GM12878 (cell line): ENCODE results near the gene KIF2A. TPM values are rescaled to one million over a fixed set of nuclear protein-coding genes. Genes with fewer than 3 reads are reported as not detected.

Experiments used
- ATAC-seq: fragments of 200-7000 bp; cut with Tn5 transposase; 3 replicates; pipeline ENCODE4 v1.9.1; 2020; ENCODE audit warnings: mild to moderate bottlenecking, moderate library complexity
- BruUV-seq: library from RNA; stranded (reverse); fragments of 400-500 nt; replicated peaks from 2 replicates; lab custom pipeline; 2021; lab: Mats Ljungman, UMichigan
- CTCF ChIA-PET: fragments of 300-600 bp; sonication (Branson Sonifier 250); formaldehyde crosslinking; extraction: SDS; loops from one replicate; lab custom pipeline; 2021; ENCODE audit warnings: inconsistent platforms; lab: Yijun Ruan, JAX
- POLR2A ChIA-PET: fragments of 350-600 bp; formaldehyde crosslinking; extraction: SDS; loops from one replicate; lab custom pipeline; 2021; ENCODE audit warnings: inconsistent platforms; lab: Charles Lee
- RAD21 ChIA-PET: fragments of 300-600 bp; sonication (Branson Sonifier 250); formaldehyde crosslinking; loops from one replicate; lab custom pipeline; 2023; ENCODE audit warnings: antibody characterized with exemption; ENCODE audit not compliant: unreplicated experiment; lab: Charles Lee
- SMC1A ChIA-PET: fragments of 300-600 bp; sonication (Branson Sonifier 250); formaldehyde crosslinking; loops from one replicate; lab custom pipeline; 2023; ENCODE audit not compliant: unreplicated experiment, uncharacterized antibody; lab: Charles Lee
- DNase-seq: peaks from one replicate; pipeline ENCODE4 v3.0.0-alpha.2; 2011; ENCODE audit warnings: low read depth, low spot score
- FAIRE-seq: peaks from 3 replicates; lab custom pipeline; 2011; peaks lifted over from hg19 to GRCh38; lab: Jason Lieb, UNC
- H2AFZ ChIP-seq: 2 replicates; pipeline ENCODE4 v1.6.0; 2011; ENCODE audit warnings: low read depth, low read length, control low read depth; ENCODE audit not compliant: control insufficient read depth
- H3K27ac ChIP-seq: 2 replicates; pipeline ENCODE4 v1.5.1; 2011; ENCODE audit warnings: control low read depth; ENCODE audit not compliant: control insufficient read depth, insufficient read depth
- H3K27me3 ChIP-seq, 2 experiments: replicated peaks in 1 of 2; 2 replicates each; pipeline versions ENCODE4 v1.6.0 to v1.6.1; 2011; ENCODE audit warnings: low read length in 1 of 2; ENCODE audit not compliant: control insufficient read depth in 2 of 2, insufficient read depth in 2 of 2
- H3K36me3 ChIP-seq, 2 experiments: 2 replicates each; pipeline ENCODE4 v1.5.1; 2011; ENCODE audit warnings: low read length in 1 of 2; ENCODE audit not compliant: control insufficient read depth in 2 of 2, insufficient read depth in 2 of 2
- H3K4me1 ChIP-seq: 2 replicates; pipeline ENCODE4 v1.6.1; 2011; ENCODE audit warnings: mild to moderate bottlenecking, low read length, moderate library complexity, mixed read lengths; ENCODE audit not compliant: control insufficient read depth, insufficient read depth
- H3K4me2 ChIP-seq: 2 replicates; pipeline ENCODE4 v1.6.0; 2011; ENCODE audit warnings: control low read depth; ENCODE audit not compliant: control insufficient read depth, insufficient read depth
- H3K4me3 ChIP-seq: fragments of 200-600 bp; sonication (generic); 2 replicates; pipeline ENCODE4 v1.5.1; 2016
- H3K79me2 ChIP-seq: 2 replicates; pipeline ENCODE4 v1.6.0; 2011; ENCODE audit warnings: low read length; ENCODE audit not compliant: control insufficient read depth, insufficient read depth
- H3K9ac ChIP-seq: 2 replicates; pipeline ENCODE4 v1.8.0; 2011; ENCODE audit warnings: low read length, control low read depth, mixed read lengths; ENCODE audit not compliant: control insufficient read depth, insufficient read depth
- H3K9me3 ChIP-seq: replicated peaks from 3 replicates; pipeline ENCODE4 v1.5.1; 2011; ENCODE audit warnings: mild to moderate bottlenecking, low read length; ENCODE audit not compliant: control insufficient read depth, insufficient read depth
- H4K20me1 ChIP-seq: 2 replicates; pipeline ENCODE4 v1.6.0; 2011; ENCODE audit not compliant: control insufficient read depth, insufficient read depth
- BACH1 ChIP-seq: fragments of 450-650 bp; IDR thresholded peaks from 2 replicates; pipeline ENCODE4 v1.6.1; 2017; ENCODE audit warnings: mild to moderate bottlenecking, borderline replicate concordance
- EP300 ChIP-seq, 2 experiments: fragments of 150-350 bp in 1 of 2; IDR thresholded peaks; 2 replicates each; pipeline ENCODE4 v1.6.1; 2011 to 2012; ENCODE audit warnings: low read depth in 2 of 2, low read length in 2 of 2, borderline replicate concordance in 1 of 2, improper control_type of control experiment in 1 of 2, inconsistent platforms in 1 of 2; ENCODE audit not compliant: control insufficient read depth in 1 of 2
- FOXM1 ChIP-seq: IDR thresholded peaks from 2 replicates; pipeline ENCODE4 v1.6.1; 2012; ENCODE audit warnings: low read depth, mild to moderate bottlenecking, inconsistent platforms, low read length, moderate library complexity
- GATAD2B ChIP-seq: fragments of 450-650 bp; conservative IDR thresholded peaks from 2 replicates; pipeline ENCODE4 v1.6.1; 2017; ENCODE audit warnings: low read depth, mild to moderate bottlenecking, moderate library complexity
- MEF2A ChIP-seq: IDR thresholded peaks from 2 replicates; pipeline ENCODE4 v1.6.1; 2011; ENCODE audit warnings: low read depth, mild to moderate bottlenecking, low read length, moderate library complexity; ENCODE audit not compliant: insufficient read depth
- MYC ChIP-seq: IDR thresholded peaks from 2 replicates; pipeline ENCODE4 v1.6.1; 2011; ENCODE audit warnings: mild to moderate bottlenecking, low read length, moderate library complexity, inconsistent platforms; ENCODE audit not compliant: insufficient read depth, insufficient replicate concordance, insufficient read length, severe bottlenecking
- NFXL1 ChIP-seq: fragments of 450-650 bp; IDR thresholded peaks from 2 replicates; pipeline ENCODE4 v1.6.1; 2017; ENCODE audit warnings: antibody characterized with exemption, mild to moderate bottlenecking, borderline replicate concordance
- RAD51 ChIP-seq: fragments of 450-650 bp; IDR thresholded peaks from 2 replicates; pipeline ENCODE4 v1.6.1; 2016; ENCODE audit warnings: moderate library complexity, mild to moderate bottlenecking, inconsistent platforms
- SIN3A ChIP-seq: IDR thresholded peaks from 2 replicates; pipeline ENCODE4 v1.6.1; 2012; ENCODE audit warnings: low read depth, low read length, improper control_type of control experiment
- TCF12 ChIP-seq: IDR thresholded peaks from 2 replicates; pipeline ENCODE4 v1.6.1; 2011; ENCODE audit warnings: low read depth, mild to moderate bottlenecking, low read length
- ZNF274 ChIP-seq: IDR thresholded peaks from one replicate; pipeline ENCODE4 v1.8.0; 2011; ENCODE audit not compliant: insufficient read length, insufficient read depth
- WGBS: methylation state at CpG from one replicate; pipeline ENCODE4 v1.1.6; 2016; ENCODE audit warnings: low lambda C conversion rate; ENCODE audit not compliant: insufficient replicate concordance, insufficient coverage; ENCODE audit errors: missing lambda C conversion rate; 5-methylcytosine and 5-hydroxymethylcytosine counted together
- in situ Hi-C: fragments of 300-500 bp; cut with MboI; formaldehyde crosslinking; loops from 9 replicates; pipeline ENCODE4 v1.14.3; 2018; ENCODE audit warnings: mixed read lengths
- intact Hi-C: fragments of 100-400 bp; cut with micrococcal nuclease; formaldehyde crosslinking; loops from one replicate; pipeline ENCODE4 v1.14.2; 2022; ENCODE audit not compliant: unreplicated experiment
- polyA plus RNA-seq, 11 experiments: library from polyadenylated mRNA; depleted of rRNA in 4 of 11; unstranded in 6 of 11; stranded (reverse) in 5 of 11; fragments of >200 nt; fragmentation: Nextera tagmentation in 4 of 11; fragmentation: Illumina TruSeq in 1 of 11; extraction: Ambion mirVana in 4 of 11; extraction: Trizol in 1 of 11; gene quantifications; 1 replicate in 1 of 11; 2 replicates in 10 of 11; pipeline versions ENCODE4 v1.2.1 to v1.2.3, GENCODE V29; 2011 to 2016; ENCODE audit warnings: inconsistent platforms in 2 of 11, missing spikeins in 2 of 11, low read depth in 1 of 11
- total RNA-seq, 4 experiments: library from RNA; depleted of rRNA in 3 of 4; stranded (reverse); fragments of >200 nt in 3 of 4; fragmentation: Illumina TruSeq in 1 of 4; extraction: Trizol in 1 of 4; gene quantifications; 2 replicates each; pipeline versions ENCODE4 v1.2.1 to v1.2.3, GENCODE V29; 2013 to 2021
- TF ChIP-seq, protein P1 (sequence below): fragments of 450-650 bp; IDR thresholded peaks from 2 replicates; pipeline ENCODE4 v1.6.1; 2016; ENCODE audit warnings: mild to moderate bottlenecking
- TF ChIP-seq, protein P2 (sequence below): fragments of 450-650 bp; formaldehyde crosslinking; IDR thresholded peaks from 2 replicates; pipeline ENCODE4 v1.5.0; 2022; ENCODE audit warnings: mild to moderate bottlenecking, missing genetic modification characterization
- TF ChIP-seq, protein P3 (sequence below): IDR thresholded peaks from 2 replicates; pipeline ENCODE4 v1.6.1; 2012; ENCODE audit warnings: low read depth, low read length, improper control_type of control experiment
- TF ChIP-seq, protein P4 (sequence below): IDR thresholded peaks from 2 replicates; pipeline ENCODE4 v1.6.1; 2012; ENCODE audit warnings: low read length, inconsistent platforms

The KIF2A gene
- total and polyA plus RNA-seq, 10 of the 15 experiments (the other 5 are each of a cell fraction or from before 2014, with no cell fraction given): 35.9 to 124 (median 80.1) TPM

DNA sequence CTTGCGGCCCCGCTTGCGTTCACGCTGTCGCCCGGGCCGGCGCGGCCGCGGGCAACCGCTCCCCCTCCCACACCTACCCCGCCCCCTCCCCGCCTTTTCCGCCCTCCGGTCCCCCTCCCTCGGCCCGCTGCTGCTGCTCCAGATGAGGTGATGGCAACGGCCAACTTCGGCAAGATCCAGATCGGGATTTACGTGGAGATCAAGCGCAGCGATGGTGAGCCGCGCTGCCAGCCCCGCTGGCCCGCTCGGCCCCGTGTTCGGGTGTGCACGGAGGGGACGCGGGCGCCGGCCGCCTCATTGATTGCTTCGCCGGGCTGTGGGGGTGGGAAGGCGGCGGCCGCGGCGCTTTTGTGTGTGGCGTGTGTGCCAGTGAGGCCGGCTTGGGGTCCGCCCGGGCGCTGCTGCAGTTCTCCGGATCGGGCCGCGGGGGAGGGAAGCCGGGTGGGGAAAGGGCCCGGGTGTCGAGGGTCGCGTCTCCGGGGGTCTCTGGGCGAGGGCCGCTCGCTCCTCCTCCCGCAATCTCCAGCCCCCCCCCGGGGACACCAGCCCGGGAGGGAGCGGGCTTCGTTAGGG is 403 bp downstream of the KIF2A start:
- H3K9ac ChIP-seq: peak overlapping the region; percentile 66
- no TSS peak for BruUV-seq
- WGBS: 1% methylated on average over 41 of the region's 67 CpGs
- RAD21 ChIA-PET: interaction anchor here (0.7 to 1.6 kb wide), 15 partner anchors 9 to 82 kb away, joined by 3 to 12 read pairs (median 4); no protein-coding TSS in a partner anchor
- H3K27me3 ChIP-seq: no peaks in the 10 kb centered on the region
- H3K79me2 ChIP-seq: peaks cover 53% of the 10 kb centered on the region
- SMC1A ChIA-PET: interaction anchor here (0.8 to 1.6 kb wide), 7 partner anchors 9 to 98 kb away, joined by 3 to 8 read pairs (median 4); partner anchors contain the start of gene DIMT1
- DNase-seq (no peak), ATAC-seq (peak; percentile 55), FAIRE-seq (no peak)
- in situ Hi-C loops: no loop called here
- POLR2A ChIA-PET: interaction anchor here (0.7 to 1.5 kb wide), 14 partner anchors 11 to 106 kb away, joined by 3 to 11 read pairs (median 4); partner anchors contain the start of genes DIMT1 and IPO11
- H3K27ac ChIP-seq: peak overlapping the region; percentile 67
- no peaks in the 10 kb centered on the region; the same call in 1 of the 2 replicates for H4K20me1 ChIP-seq
- H2AFZ ChIP-seq: peak overlapping the region; percentile 37
- peaks cover 9% of the 10 kb centered on the region for H3K4me1 ChIP-seq
- H3K36me3 ChIP-seq: peaks cover 0 to 4% of the 10 kb centered on the region in 2 experiments; a peak in 1 of 4 replicates
- no peaks in the 10 kb centered on the region for H3K9me3 ChIP-seq
- peak overlapping the region; percentile 30; the same call in 1 of the 2 replicates for H3K4me2 ChIP-seq
- CTCF ChIA-PET: interaction anchor here (0.6 to 1.5 kb wide), 7 partner anchors 8 to 82 kb away, joined by 3 to 9 read pairs (median 3); no protein-coding TSS in a partner anchor
- intact Hi-C loops: loop anchor here (2.0 to 5.0 kb wide), 4 partner anchors 39 to 96 kb away; partner anchors contain the start of gene DIMT1
- peak overlapping the region; percentile 93 for H3K4me3 ChIP-seq
- TF ChIP-seq BACH1 (no peak), MEF2A (no peak), TCF12 (no peak), MYC (peak; percentile 43), SIN3A (peak; percentile 15), EP300 (IDR thresholded peaks at IDR 0.05; ENCODE audit: borderline replicate concordance in 1 of 2, control insufficient read depth in 1 of 2, low read depth in 2 of 2, low read length in 2 of 2) (no peak), FOXM1 (no peak), ZNF274 (no peak), NFXL1 (no peak), RAD51 (no peak), GATAD2B (no peak)
- TF ChIP-seq, protein P1, sequence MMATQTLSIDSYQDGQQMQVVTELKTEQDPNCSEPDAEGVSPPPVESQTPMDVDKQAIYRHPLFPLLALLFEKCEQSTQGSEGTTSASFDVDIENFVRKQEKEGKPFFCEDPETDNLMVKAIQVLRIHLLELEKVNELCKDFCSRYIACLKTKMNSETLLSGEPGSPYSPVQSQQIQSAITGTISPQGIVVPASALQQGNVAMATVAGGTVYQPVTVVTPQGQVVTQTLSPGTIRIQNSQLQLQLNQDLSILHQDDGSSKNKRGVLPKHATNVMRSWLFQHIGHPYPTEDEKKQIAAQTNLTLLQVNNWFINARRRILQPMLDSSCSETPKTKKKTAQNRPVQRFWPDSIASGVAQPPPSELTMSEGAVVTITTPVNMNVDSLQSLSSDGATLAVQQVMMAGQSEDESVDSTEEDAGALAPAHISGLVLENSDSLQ: no peak
- TF ChIP-seq, protein P2, sequence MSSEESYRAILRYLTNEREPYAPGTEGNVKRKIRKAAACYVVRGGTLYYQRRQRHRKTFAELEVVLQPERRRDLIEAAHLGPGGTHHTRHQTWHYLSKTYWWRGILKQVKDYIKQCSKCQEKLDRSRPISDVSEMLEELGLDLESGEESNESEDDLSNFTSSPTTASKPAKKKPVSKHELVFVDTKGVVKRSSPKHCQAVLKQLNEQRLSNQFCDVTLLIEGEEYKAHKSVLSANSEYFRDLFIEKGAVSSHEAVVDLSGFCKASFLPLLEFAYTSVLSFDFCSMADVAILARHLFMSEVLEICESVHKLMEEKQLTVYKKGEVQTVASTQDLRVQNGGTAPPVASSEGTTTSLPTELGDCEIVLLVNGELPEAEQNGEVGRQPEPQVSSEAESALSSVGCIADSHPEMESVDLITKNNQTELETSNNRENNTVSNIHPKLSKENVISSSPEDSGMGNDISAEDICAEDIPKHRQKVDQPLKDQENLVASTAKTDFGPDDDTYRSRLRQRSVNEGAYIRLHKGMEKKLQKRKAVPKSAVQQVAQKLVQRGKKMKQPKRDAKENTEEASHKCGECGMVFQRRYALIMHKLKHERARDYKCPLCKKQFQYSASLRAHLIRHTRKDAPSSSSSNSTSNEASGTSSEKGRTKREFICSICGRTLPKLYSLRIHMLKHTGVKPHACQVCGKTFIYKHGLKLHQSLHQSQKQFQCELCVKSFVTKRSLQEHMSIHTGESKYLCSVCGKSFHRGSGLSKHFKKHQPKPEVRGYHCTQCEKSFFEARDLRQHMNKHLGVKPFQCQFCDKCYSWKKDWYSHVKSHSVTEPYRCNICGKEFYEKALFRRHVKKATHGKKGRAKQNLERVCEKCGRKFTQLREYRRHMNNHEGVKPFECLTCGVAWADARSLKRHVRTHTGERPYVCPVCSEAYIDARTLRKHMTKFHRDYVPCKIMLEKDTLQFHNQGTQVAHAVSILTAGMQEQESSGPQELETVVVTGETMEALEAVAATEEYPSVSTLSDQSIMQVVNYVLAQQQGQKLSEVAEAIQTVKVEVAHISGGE (CRISPR knock-in tag): no peak
- TF ChIP-seq, protein P3, sequence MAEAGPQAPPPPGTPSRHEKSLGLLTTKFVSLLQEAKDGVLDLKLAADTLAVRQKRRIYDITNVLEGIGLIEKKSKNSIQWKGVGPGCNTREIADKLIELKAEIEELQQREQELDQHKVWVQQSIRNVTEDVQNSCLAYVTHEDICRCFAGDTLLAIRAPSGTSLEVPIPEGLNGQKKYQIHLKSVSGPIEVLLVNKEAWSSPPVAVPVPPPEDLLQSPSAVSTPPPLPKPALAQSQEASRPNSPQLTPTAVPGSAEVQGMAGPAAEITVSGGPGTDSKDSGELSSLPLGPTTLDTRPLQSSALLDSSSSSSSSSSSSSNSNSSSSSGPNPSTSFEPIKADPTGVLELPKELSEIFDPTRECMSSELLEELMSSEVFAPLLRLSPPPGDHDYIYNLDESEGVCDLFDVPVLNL: no peak
- TF ChIP-seq, protein P4, sequence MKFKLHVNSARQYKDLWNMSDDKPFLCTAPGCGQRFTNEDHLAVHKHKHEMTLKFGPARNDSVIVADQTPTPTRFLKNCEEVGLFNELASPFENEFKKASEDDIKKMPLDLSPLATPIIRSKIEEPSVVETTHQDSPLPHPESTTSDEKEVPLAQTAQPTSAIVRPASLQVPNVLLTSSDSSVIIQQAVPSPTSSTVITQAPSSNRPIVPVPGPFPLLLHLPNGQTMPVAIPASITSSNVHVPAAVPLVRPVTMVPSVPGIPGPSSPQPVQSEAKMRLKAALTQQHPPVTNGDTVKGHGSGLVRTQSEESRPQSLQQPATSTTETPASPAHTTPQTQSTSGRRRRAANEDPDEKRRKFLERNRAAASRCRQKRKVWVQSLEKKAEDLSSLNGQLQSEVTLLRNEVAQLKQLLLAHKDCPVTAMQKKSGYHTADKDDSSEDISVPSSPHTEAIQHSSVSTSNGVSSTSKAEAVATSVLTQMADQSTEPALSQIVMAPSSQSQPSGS: no peak
